CD14-positive monocyte (primary cell): ENCODE results near the gene GPR21. TPM values are rescaled to one million over a fixed set of nuclear protein-coding genes. Genes with fewer than 3 reads are reported as not detected.

Experiments used
- DNase-seq, 3 donors: peaks; one replicate each; pipeline ENCODE4 v3.0.0-alpha.2; 2011 to 2022
- H2AFZ ChIP-seq: 2 replicates; pipeline ENCODE4 v1.6.0; 2012; ENCODE audit warnings: mild to moderate bottlenecking, low read depth, low read length, inconsistent platforms; ENCODE audit not compliant: insufficient read depth, poor library complexity, severe bottlenecking
- H3K27ac ChIP-seq, 2 donors: 1 replicate in 1 of 2; 2 replicates in 1 of 2; pipeline ENCODE4 v1.5.1; 2012 to 2013; ENCODE audit warnings: low read length in 2 of 2, control low read depth in 1 of 2, inconsistent platforms in 1 of 2, low read depth in 1 of 2, mild to moderate bottlenecking in 1 of 2
- H3K27me3 ChIP-seq, 2 donors: one replicate each; pipeline versions ENCODE4 v1.6.0 to v1.6.1; 2011 to 2013; ENCODE audit warnings: low read length in 2 of 2; ENCODE audit not compliant: control insufficient read depth in 2 of 2, insufficient read depth in 2 of 2
- H3K36me3 ChIP-seq, 2 donors: replicated peaks in 1 of 2; 1 replicate in 1 of 2; 2 replicates in 1 of 2; pipeline versions ENCODE4 v1.5.1 to v1.6.1; 2012 to 2013; ENCODE audit warnings: low read length in 2 of 2, control low read depth in 1 of 2, inconsistent platforms in 1 of 2, mild to moderate bottlenecking in 1 of 2; ENCODE audit not compliant: insufficient read depth in 2 of 2, control insufficient read depth in 1 of 2
- H3K4me1 ChIP-seq, 2 donors: 1 replicate in 1 of 2; 2 replicates in 1 of 2; pipeline versions ENCODE4 v1.5.1 to v1.6.1; 2012 to 2013; ENCODE audit warnings: low read length in 2 of 2, control low read depth in 1 of 2, inconsistent platforms in 1 of 2, mild to moderate bottlenecking in 1 of 2, moderate library complexity in 1 of 2; ENCODE audit not compliant: insufficient read depth in 2 of 2, control insufficient read depth in 1 of 2
- H3K4me2 ChIP-seq: replicated peaks from 2 replicates; pipeline ENCODE3; 2012; ENCODE audit warnings: low read length, moderate library complexity, mild to moderate bottlenecking; ENCODE audit not compliant: poor library complexity, severe bottlenecking; ENCODE audit errors: extremely low read depth
- H3K4me3 ChIP-seq, 3 experiments: fragments of 200-600 bp in 1 of 3; sonication (generic) in 1 of 3; replicated peaks in 1 of 3; 1 replicate in 2 of 3; 2 replicates in 1 of 3; pipeline ENCODE4 v1.5.1; 2011 to 2013; ENCODE audit warnings: low read length in 3 of 3, mild to moderate bottlenecking in 3 of 3, control low read depth in 2 of 3, low read depth in 2 of 3, inconsistent platforms in 1 of 3, moderate library complexity in 1 of 3
- H3K79me2 ChIP-seq: 2 replicates; pipeline ENCODE4 v1.6.0; 2012; ENCODE audit warnings: mild to moderate bottlenecking, control low read depth, inconsistent platforms, low read length, moderate library complexity; ENCODE audit not compliant: insufficient read depth
- H3K9ac ChIP-seq: 2 replicates; pipeline ENCODE4 v1.6.0; 2017; ENCODE audit warnings: low read length, mild to moderate bottlenecking; ENCODE audit not compliant: insufficient read depth, poor library complexity, severe bottlenecking
- H3K9me3 ChIP-seq, 2 donors: replicated peaks in 1 of 2; 1 replicate in 1 of 2; 2 replicates in 1 of 2; pipeline versions ENCODE4 v1.5.1 to v1.6.1; 2012 to 2013; ENCODE audit warnings: low read length in 2 of 2, control low read depth in 1 of 2; ENCODE audit not compliant: control insufficient read depth in 1 of 2, insufficient read depth in 1 of 2
- H4K20me1 ChIP-seq: 2 replicates; pipeline ENCODE4 v1.6.0; 2012; ENCODE audit warnings: mild to moderate bottlenecking, low read length, control low read depth, moderate library complexity; ENCODE audit not compliant: insufficient read depth
- H3K27ac Mint-ChIP-seq, 7 donors: one replicate each; pipeline ENCODE4 v1.8.0; 2020; ENCODE audit warnings: mild to moderate bottlenecking in 7 of 7, mixed read lengths in 7 of 7, moderate library complexity in 6 of 7, inconsistent platforms in 2 of 7
- H3K27me3 Mint-ChIP-seq, 3 donors: one replicate each; pipeline ENCODE4 v1.8.0; 2021 to 2022; ENCODE audit warnings: low read depth in 3 of 3, mild to moderate bottlenecking in 3 of 3, mixed read lengths in 3 of 3, moderate library complexity in 3 of 3, inconsistent platforms in 1 of 3
- H3K36me3 Mint-ChIP-seq, 2 donors: one replicate each; pipeline ENCODE4 v1.8.0; 2020; ENCODE audit warnings: mixed read lengths in 2 of 2, inconsistent platforms in 1 of 2, mild to moderate bottlenecking in 1 of 2
- H3K4me1 Mint-ChIP-seq: one replicate; pipeline ENCODE4 v1.8.0; 2020; ENCODE audit warnings: mild to moderate bottlenecking, mixed read lengths
- H3K4me3 Mint-ChIP-seq, 2 donors: one replicate each; pipeline ENCODE4 v1.8.0; 2020; ENCODE audit warnings: mild to moderate bottlenecking in 2 of 2, mixed read lengths in 2 of 2, moderate library complexity in 1 of 2
- H3K9me3 Mint-ChIP-seq, 7 donors: one replicate each; pipeline ENCODE4 v1.8.0; 2020 to 2022; ENCODE audit warnings: mixed read lengths in 7 of 7, mild to moderate bottlenecking in 6 of 7, moderate library complexity in 6 of 7, inconsistent platforms in 2 of 7
- WGBS: methylation state at CpG from one replicate; pipeline ENCODE4 v1.1.5; 2013; ENCODE audit warnings: missing lambda C conversion rate; ENCODE audit not compliant: insufficient coverage; 5-methylcytosine and 5-hydroxymethylcytosine counted together
- intact Hi-C, 2 donors: fragments of 100-400 bp; cut with micrococcal nuclease; formaldehyde crosslinking; loops; one replicate each; pipeline versions ENCODE4 v1.15.0 to v1.15.1; 2023
- polyA plus RNA-seq, 3 donors: library from polyadenylated mRNA; depleted of rRNA in 1 of 3; unstranded in 2 of 3; stranded (reverse) in 1 of 3; fragments of 300-500 nt in 2 of 3; fragments of >200 nt in 1 of 3; fragmentation: Illumina TruSeq in 2 of 3; gene quantifications; 1 replicate in 2 of 3; 2 replicates in 1 of 3; pipeline ENCODE4 v1.2.3, GENCODE V29; 2012 to 2021
- TF ChIP-seq, protein P1 (sequence below): fragments of 200-600 bp; IDR thresholded peaks from one replicate; pipeline ENCODE4 v1.8.0; 2022; ENCODE audit warnings: antibody characterized with exemption, mild to moderate bottlenecking

GPR21 gene
- polyA plus RNA-seq, 3 donors, result 0.39 TPM; not detected in 2

DNA sequence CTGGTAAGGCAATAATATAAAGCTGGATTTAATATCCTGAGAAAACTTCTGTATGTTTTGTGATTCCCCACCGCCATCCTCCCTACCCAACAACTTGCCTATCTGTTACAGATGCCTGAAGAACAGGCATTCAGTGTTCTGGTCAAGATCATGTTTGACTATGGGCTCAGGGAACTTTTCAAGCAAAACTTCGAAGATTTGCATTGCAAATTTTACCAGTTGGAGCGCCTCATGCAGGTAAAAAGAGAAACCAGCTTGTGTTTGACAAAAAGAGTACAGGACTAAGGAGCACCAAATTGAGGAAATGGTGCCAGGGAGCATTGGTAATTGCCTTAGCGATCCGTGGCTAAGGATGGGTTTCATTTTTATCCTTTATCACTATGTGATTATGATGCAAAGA, 40.0 kb downstream of the GPR21 start:
- H3K27ac ChIP-seq, result no peak overlapping the region
- H3K27me3 ChIP-seq, result no peaks in the 10 kb centered on the region
- no peak overlapping the region for H2AFZ ChIP-seq
- H4K20me1 ChIP-seq, result no peaks in the 10 kb centered on the region
- H3K36me3 Mint-ChIP-seq, result peaks cover 68 to 79% of the 10 kb centered on the region in 2 donors
- no peaks in the 10 kb centered on the region for H3K27me3 Mint-ChIP-seq
- no peaks in the 10 kb centered on the region for H3K79me2 ChIP-seq
- no peak for DNase-seq
- no peak overlapping the region for H3K4me3 Mint-ChIP-seq
- TF ChIP-seq, protein P1, sequence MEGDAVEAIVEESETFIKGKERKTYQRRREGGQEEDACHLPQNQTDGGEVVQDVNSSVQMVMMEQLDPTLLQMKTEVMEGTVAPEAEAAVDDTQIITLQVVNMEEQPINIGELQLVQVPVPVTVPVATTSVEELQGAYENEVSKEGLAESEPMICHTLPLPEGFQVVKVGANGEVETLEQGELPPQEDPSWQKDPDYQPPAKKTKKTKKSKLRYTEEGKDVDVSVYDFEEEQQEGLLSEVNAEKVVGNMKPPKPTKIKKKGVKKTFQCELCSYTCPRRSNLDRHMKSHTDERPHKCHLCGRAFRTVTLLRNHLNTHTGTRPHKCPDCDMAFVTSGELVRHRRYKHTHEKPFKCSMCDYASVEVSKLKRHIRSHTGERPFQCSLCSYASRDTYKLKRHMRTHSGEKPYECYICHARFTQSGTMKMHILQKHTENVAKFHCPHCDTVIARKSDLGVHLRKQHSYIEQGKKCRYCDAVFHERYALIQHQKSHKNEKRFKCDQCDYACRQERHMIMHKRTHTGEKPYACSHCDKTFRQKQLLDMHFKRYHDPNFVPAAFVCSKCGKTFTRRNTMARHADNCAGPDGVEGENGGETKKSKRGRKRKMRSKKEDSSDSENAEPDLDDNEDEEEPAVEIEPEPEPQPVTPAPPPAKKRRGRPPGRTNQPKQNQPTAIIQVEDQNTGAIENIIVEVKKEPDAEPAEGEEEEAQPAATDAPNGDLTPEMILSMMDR, result no peak
- no peaks in the 10 kb centered on the region for H3K4me1 ChIP-seq
- H3K36me3 ChIP-seq, result peaks cover 72 to 97% of the 10 kb centered on the region in 2 donors
- no peak overlapping the region for H3K4me2 ChIP-seq
- no peak overlapping the region for H3K9ac ChIP-seq
- no peak overlapping the region for H3K4me3 ChIP-seq
- H3K9me3 Mint-ChIP-seq, result no peaks in the 10 kb centered on the region
- 90% methylated on average over 2 of the region's 5 CpGs for WGBS
- H3K9me3 ChIP-seq, result no peaks in the 10 kb centered on the region
- H3K4me1 Mint-ChIP-seq, result no peaks in the 10 kb centered on the region
- H3K27ac Mint-ChIP-seq, result no peak overlapping the region
- intact Hi-C loops, result no loop called here

DNA sequence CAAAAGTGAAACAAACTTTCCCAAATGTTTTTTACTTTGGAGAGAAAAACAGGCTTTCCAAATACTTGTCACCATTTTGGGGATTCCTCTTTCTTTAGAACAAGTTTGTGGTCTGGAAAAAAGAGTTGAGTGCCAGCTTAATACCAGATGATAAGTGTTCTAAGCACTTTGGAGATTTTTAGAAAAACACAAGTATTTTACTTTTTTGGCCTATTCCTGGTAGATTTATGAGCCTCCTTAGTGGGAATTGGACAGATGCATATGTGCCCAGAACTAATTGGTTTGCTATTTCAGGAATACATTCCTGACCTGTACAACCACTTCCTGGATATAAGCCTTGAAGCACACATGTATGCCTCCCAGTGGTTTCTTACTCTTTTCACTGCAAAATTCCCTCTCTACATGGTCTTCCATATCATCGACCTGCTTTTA, 40.5 kb downstream of the GPR21 start:
- Mint-ChIP-seq H3K36me3 (peaks cover 70 to 81% of the 10 kb centered on the region in 2 donors), H3K9me3 (no peaks in the 10 kb centered on the region), H3K27me3 (no peaks in the 10 kb centered on the region), H3K27ac (no peak overlapping the region), H3K4me1 (no peaks in the 10 kb centered on the region), H3K4me3 (no peak overlapping the region)
- no peak for DNase-seq
- Histone ChIP-seq H3K79me2 (no peaks in the 10 kb centered on the region), H4K20me1 (no peaks in the 10 kb centered on the region), H2AFZ (no peak overlapping the region), H3K9ac (no peak overlapping the region), H3K4me2 (no peak overlapping the region), H3K4me3 (no peak overlapping the region), H3K9me3 (no peaks in the 10 kb centered on the region), H3K27ac (no peak overlapping the region), H3K4me1 (no peaks in the 10 kb centered on the region), H3K27me3 (no peaks in the 10 kb centered on the region), H3K36me3 (peaks cover 74 to 97% of the 10 kb centered on the region in 2 donors)
- WGBS, result no CpG with 5 or more reads among the region's 1 CpG
- intact Hi-C loops, result no loop called here
- TF ChIP-seq, protein P1, result no peak
